GM21528 (cell line): Measurements from ENCODE around the gene HSPA4.
"Not testable (repeated sequence)": the region's sequence is repeated elsewhere in the genome, so short reads cannot be mapped to it uniquely, and the experiment has no call there.

Experiments used
- ATAC-seq: cut with Tn5 transposase; IDR thresholded peaks from one replicate; pipeline ENCODE4 v1.9.1; 2021; ENCODE audit warnings: mild to moderate bottlenecking, moderate library complexity; ENCODE audit not compliant: unreplicated experiment, low FRiP score

The HSPA4 gene

GRCh38 chr5:133049726-133050048 lies 2.1 kb upstream of the HSPA4 start:
- no peak for ATAC-seq

GRCh38 chr5:133050521-133050920 lies 1.3 kb upstream of the HSPA4 start:
- no peak for ATAC-seq

GRCh38 chr5:133051061-133051541 lies 712 bp upstream of the HSPA4 start:
- no peak for ATAC-seq

GRCh38 chr5:133052317-133053175 lies 733 bp downstream of the HSPA4 start:
- peak; percentile 33 for ATAC-seq

GRCh38 chr5:133053448-133053847 lies 1.6 kb downstream of the HSPA4 start:
- ATAC-seq, result no peak

GRCh38 chr5:133054697-133055471 lies 3.1 kb downstream of the HSPA4 start:
- no peak for ATAC-seq

- no peak for ATAC-seq
These were observed 5.1 kb downstream of the HSPA4 start for GRCh38 chr5:133056891-133057290.

GRCh38 chr5:133059621-133060020 lies 7.8 kb downstream of the HSPA4 start:
- ATAC-seq, result no peak

GRCh38 chr5:133062276-133062675 lies 10.5 kb downstream of the HSPA4 start:
- ATAC-seq, result no peak

- no peak for ATAC-seq
These were observed 12.2 kb downstream of the HSPA4 start for GRCh38 chr5:133063965-133064364.

GRCh38 chr5:133065471-133065870 lies 13.7 kb downstream of the HSPA4 start:
- no peak for ATAC-seq

- no peak for ATAC-seq
These were observed 14.2 kb downstream of the HSPA4 start for GRCh38 chr5:133066045-133066444.

- ATAC-seq, result no peak
These were observed 20.2 kb downstream of the HSPA4 start for GRCh38 chr5:133072021-133072420.

- no peak for ATAC-seq
These were observed 24.0 kb downstream of the HSPA4 start for GRCh38 chr5:133075572-133076536.

GRCh38 chr5:133079048-133079447 lies 27.2 kb downstream of the HSPA4 start:
- no peak for ATAC-seq

- no peak for ATAC-seq
These were observed 29.2 kb downstream of the HSPA4 start for GRCh38 chr5:133081036-133081435.

GRCh38 chr5:133081703-133082102 lies 29.9 kb downstream of the HSPA4 start:
- ATAC-seq, result no peak

- ATAC-seq, result no peak
These were observed 30.3 kb downstream of the HSPA4 start for GRCh38 chr5:133082128-133082527.

GRCh38 chr5:133083901-133084300 lies 32.1 kb downstream of the HSPA4 start:
- no peak for ATAC-seq

GRCh38 chr5:133085171-133085570 lies 33.4 kb downstream of the HSPA4 start:
- ATAC-seq, result not testable (repeated sequence)
